ENCODE results near the gene SLC39A11. TPM values are rescaled to one million over a fixed set of nuclear protein-coding genes. Genes with fewer than 3 reads are reported as not detected.

The SLC39A11 gene
- total and polyA plus RNA-seq, 2 of the 13 experiments (the other 11 are each of a cell fraction or from before 2014, with no cell fraction given) = 17.2 to 31.5 TPM

- ATAC-seq (no peak; the same call in 1 of the 3 replicates), DNase-seq (ENCODE audit: low spot score) (peak; percentile 43), FAIRE-seq (peak; percentile 8)
- no peak overlapping the region for H3K9ac ChIP-seq (ENCODE audit: insufficient read depth, low read depth, low read length)
- TF ChIP-seq MNT (IDR thresholded peaks at IDR 0.05) (no peak), FUBP1 (CRISPR knock-in tag; IDR thresholded peaks at IDR 0.05; ENCODE audit: borderline replicate concordance) (no peak), ZSCAN25 (CRISPR knock-in tag; IDR thresholded peaks at IDR 0.05) (0 out of 2 replicates have a peak, but pooled peaks have one; percentile 25), ZNF30 (CRISPR knock-in tag; IDR thresholded peaks at IDR 0.05) (no peak), TEAD3 (CRISPR knock-in tag; optimal IDR thresholded peaks at IDR 0.05; ENCODE audit: borderline replicate concordance) (peak; percentile 27)
- WGBS (ENCODE audit: low lambda C conversion rate) = 92% methylated on average over 2 of the region's 2 CpGs
- no TSS peak for BruUV-seq (replicated peaks)
- no peak overlapping the region for H2AFZ ChIP-seq (ENCODE audit: low read length)
- H3K36me3 ChIP-seq (replicated peaks in 1 of 2; ENCODE audit: control insufficient read depth in 1 of 2, insufficient read depth in 2 of 2, low read length in 2 of 2) = no peaks in the 10 kb centered on the region
- H3K27ac ChIP-seq (ENCODE audit: extremely low read length, insufficient read depth, low read length) = no peak overlapping the region
- intact Hi-C loops (cut with micrococcal nuclease; ENCODE audit: unreplicated experiment) (no loop called here), in situ Hi-C loops (cut with HindIII; ENCODE audit: extremely low pct_ligation_motif_present, low pct_unique_long_range_greater_than_20kb) (no loop called here)
- no peaks in the 10 kb centered on the region for H3K79me2 ChIP-seq (ENCODE audit: insufficient read depth, low read length)
- no peaks in the 10 kb centered on the region for H3K27me3 ChIP-seq (ENCODE audit: control insufficient read depth in 1 of 2, insufficient read depth in 2 of 2, low read length in 2 of 2)
- ChIA-PET CTCF (ENCODE audit: low intra/inter-chr PET ratio, low total read pairs) (no interaction called here), POLR2A (no interaction called here)
- peaks cover 32% of the 10 kb centered on the region for H3K4me1 ChIP-seq (ENCODE audit: insufficient read depth, low read length)
- no peaks in the 10 kb centered on the region for H4K20me1 ChIP-seq (ENCODE audit: insufficient read depth, low read length)
- H3K4me2 ChIP-seq (ENCODE audit: low read depth, low read length) = no peak overlapping the region
- no peak overlapping the region for H3K4me3 ChIP-seq (replicated peaks in 1 of 3; ENCODE audit: insufficient read depth in 1 of 3, low read depth in 2 of 3, low read length in 3 of 3)
- no peaks in the 10 kb centered on the region for H3K9me3 ChIP-seq (ENCODE audit: low read length)
Observed at GRCh38 chr17:72677108-72677507, 415.4 kb downstream of the SLC39A11 start.

Data from HepG2 (cell line).